Medulla oblongata (tissue), 1 donor: ENCODE measurements around the gene DNAJC25.
"Not testable (repeated sequence)": the region's sequence is repeated elsewhere in the genome, so short reads cannot be mapped to it uniquely, and the experiment has no call there.

ENCODE experiments used
- DNase-seq: peaks from one replicate; pipeline ENCODE4 v3.0.0-alpha.2; 2015; ENCODE audit errors: extremely low spot score

DNAJC25 gene

DNA sequence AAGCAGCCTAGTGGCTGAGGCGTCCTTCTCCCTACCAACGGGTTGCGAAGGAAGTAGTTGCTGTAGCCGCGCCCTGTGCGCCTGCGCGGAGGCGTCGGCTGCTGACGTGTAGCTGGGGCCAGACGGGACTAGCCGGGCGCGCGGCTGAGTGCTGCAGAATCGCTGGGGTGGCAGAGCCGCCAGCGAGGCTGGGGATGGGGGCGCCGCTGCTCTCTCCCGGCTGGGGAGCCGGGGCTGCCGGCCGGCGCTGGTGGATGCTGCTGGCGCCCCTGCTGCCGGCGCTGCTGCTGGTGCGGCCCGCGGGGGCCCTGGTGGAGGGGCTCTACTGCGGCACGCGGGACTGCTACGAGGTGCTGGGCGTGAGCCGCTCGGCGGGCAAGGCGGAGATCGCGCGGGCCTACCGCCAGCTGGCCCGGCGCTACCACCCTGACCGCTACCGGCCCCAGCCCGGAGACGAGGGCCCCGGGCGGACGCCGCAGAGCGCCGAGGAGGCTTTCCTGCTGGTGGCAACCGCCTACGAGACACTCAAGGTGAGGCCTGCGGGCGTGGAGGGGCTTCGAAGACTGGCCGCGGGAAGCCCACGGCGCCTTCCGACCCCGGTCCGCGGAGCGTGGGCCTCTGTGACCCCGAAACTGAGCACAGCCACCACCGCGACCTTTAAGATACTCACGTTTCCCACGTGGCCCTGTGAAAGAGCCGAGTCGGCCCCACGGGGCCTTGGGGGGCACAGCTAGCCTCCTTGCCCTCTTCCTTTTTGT, at the start of gene DNAJC25:
Gene DNAJC25, plus strand, starts transcription at position 121 of the 758 bp plus-strand sequence. Its CDS starts 74 bp downstream, at position 195.
- peak; percentile 98 for DNase-seq

GRCh38 chr9:111582888-111583287, 48.2 kb upstream of the DNAJC25 start:
- DNase-seq, result no peak

DNA sequence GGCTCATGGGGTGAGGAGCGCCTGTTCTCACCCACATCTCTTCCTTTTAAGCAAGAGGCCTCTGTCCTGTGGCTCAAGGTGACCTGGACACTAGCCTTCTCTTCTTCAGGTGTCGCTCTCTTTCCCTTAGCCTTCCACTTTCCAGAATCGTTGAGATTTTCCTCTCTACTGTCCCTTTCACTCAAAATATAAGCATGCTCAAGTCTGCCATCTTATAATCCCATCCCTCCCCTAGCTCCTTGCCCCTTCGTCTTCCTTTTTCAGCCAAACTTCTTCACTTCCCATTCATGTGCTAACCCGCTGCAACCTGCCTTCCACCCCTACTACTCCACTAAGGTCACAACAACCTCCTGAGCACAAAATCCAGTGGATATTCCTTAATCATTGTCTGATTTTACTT, 44.8 kb upstream of the DNAJC25 start:
- no peak for DNase-seq

GRCh38 chr9:111588846-111589245, 42.3 kb upstream of the DNAJC25 start:
- DNase-seq, result no peak

- DNase-seq, result peak; percentile 57
Measured at GRCh38 chr9:111597852-111598732, 33.0 kb upstream of the DNAJC25 start.

DNA sequence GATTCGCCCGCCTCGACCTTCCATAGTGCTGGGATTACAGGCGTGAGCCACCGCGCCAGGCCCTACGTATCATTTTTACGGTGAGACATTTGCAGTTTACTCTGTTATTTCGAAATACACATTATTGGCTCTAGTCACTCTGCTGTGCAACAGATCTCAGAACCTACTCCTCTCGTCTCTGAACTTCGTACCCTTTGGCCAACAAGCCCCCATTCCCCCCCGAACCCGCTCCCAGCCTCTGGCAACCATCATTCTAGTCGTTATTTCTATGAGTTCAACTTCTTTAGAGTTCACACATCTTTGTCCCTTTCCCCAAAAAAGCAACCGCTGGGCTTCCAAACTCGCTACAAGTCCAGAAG, 32.4 kb upstream of the DNAJC25 start:
- DNase-seq, result peak; percentile 6

DNA sequence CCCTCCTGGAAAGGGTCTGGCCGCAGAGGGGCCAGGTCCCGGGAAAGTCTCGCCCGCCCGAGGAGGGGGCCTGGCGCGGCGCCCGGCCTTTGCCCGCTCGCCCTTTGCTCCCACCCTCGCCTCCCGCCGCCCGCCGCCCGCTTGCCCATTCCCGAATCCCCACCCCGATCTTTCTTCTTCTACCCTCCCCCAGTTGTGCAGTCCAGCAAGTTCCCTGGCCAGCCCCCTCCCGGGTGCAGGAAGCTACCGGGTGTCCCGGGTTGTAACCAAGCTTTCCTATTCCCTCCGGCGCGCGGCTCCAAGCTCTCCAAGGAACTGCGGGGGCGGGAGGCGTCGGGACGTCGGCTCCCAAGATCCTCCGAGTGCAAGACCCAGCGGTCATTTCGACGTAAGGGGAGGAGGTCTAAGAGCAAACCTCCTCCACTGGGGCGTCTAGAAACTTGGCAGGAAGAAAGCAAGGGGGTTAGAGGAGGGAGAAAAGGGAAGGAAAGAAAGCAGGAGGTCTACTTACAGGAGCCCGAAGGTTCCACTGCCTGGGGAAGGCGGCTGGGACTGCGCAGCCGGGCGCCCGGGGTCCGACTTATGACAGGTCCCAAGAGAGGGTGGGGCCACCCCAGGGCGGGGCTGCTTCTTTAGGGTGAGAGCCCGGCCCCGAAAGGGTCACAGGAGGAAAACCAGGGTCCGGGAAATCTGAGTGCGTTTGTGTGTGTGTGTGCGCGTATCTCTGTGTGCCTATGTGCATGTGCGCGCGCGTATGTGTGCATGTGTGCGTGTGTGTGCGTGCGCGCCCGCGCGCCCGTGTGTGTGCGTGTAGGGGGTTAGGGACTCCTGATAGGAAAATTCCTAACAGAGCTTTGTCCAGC, 31.8 kb upstream of the DNAJC25 start, which contains the start of gene PTGR1:
Gene PTGR1, minus strand, starts transcription at position 556 of the 863 bp plus-strand sequence. CDS start 2,225 bp downstream, outside the sequence.
- peak; percentile 64 for DNase-seq

- DNase-seq, result no peak
Measured at GRCh38 chr9:111599955-111600343, 31.2 kb upstream of the DNAJC25 start.

- DNase-seq, result no peak
Measured at GRCh38 chr9:111601237-111602018, 29.7 kb upstream of the DNAJC25 start.

DNA sequence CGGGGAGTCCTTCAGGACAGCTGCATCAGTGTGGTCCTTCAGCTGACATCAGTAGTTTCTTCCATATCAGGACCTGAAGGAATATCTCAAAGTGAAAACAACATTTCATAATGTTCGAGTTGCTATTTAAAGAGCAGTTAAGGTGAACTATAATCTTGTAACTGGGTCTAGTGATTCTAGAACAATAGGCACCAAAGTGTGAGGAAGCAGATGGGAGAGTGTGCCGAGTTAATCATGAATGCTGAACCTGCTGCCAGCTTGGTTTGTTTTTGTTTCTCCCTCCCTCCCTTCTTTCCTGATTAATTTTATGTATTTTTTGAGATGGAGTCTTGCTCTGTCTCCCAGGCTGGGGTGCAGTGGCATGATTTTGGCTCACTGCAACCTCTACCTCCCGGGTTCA, 28.1 kb upstream of the DNAJC25 start:
- DNase-seq, result no peak

GRCh38 chr9:111604054-111604615, 27.0 kb upstream of the DNAJC25 start:
- DNase-seq, result no peak

GRCh38 chr9:111605041-111605559, 26.0 kb upstream of the DNAJC25 start:
- DNase-seq, result no peak

DNA sequence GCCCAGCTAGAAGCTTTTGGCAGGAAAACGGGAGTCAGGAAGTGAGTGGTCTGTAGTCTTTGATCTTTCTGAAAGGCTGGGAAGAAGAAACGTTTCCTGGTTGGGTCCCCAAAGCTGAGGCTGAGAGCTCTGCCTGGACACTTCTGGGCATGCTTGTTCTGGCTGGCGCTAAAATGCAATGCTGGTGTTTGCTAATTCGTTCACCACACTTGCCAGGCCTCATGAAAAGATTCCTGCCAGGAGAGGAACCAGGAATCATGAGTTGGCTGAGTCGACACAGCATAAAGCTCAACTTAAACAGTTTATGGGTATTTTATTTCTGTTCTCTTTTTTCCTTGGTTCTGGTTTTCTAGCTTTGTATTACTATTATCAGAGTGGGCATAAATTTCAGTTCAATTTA, 21.0 kb upstream of the DNAJC25 start:
- DNase-seq, result no peak

DNA sequence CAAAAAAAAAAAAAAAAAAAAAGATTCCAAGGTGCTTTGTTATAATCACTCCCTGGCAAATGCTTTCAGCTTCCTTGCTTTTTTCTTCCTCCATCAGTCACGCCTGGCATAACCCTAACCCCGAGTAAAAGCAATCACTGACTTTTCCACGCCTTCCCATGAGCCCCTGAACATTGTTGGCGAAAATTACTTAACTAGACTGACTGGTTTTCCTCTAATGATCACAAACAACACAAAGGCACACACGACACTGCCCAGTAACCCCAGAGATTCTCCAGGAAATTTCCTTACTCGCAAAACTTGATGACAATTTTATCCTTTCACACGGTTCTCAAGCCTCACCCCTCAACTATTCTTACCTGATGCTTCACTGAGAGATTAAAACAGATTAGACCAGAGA, 20.3 kb upstream of the DNAJC25 start:
- no peak for DNase-seq

DNA sequence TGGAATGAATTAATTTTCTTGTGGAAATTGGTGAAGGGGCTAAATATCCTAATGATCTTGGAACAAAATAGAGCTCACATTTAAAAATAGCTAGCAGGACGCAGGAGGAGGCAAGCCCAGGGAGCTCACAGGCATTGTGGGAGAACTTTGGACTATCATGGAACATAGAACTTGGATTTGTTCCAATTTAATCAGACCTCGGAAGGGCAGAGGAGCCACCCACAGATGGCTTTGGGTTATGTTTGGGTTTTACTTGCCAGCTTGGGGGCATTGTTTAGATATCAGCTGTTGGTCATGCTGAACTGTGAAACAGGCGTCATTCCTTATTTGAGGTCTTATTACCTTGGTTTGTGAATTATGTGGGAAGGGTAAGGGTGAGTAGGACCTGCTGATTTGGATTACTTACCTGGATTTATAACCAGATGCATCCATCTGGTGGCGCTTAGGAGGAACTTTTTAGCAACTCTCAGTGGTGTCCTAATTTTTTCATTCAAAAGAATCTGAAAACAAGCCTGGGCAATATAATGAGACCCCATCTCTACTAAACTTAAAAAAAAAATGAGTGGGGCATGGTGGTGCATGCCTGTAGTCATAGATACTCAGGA, 17.6 kb upstream of the DNAJC25 start:
- DNase-seq, result no peak

DNA sequence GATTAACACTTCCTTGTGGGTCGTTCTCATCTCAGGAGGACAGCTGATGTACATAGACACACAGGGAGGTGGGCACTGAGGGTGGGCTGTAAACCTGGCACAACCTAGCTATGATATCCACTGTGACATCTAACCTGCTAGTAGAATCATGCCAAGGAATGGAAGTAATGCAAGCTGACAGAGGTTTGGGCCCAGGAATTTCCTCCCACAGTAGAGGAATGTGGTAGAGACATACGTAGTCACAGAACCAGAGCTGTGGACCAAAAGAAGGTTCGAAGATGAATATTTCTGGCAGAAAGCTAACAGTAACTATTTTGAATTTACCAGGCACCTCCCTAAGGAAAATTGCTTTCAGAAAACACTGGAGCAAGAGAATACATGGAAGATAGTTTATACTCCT, 15.2 kb upstream of the DNAJC25 start:
- no peak for DNase-seq

DNA sequence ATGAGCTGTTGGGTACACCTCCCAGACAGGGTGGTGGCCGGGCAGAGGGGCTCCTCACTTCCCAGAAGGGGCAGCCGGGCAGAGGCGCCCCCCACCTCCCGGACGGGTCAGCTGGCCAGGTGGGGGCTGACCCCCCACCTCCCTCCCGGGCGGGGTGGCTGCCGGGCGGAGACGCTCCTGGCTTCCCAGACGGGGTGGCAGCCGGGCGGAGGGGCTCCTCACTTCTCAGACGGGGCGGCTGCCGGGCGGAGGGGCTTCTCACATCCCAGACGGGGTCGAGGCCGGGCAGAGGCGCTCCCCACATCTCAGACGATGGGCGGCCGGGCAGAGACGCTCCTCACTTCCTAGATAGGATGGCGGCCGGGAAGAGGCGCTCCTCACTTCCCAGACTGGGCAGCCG, 13.8 kb upstream of the DNAJC25 start:
- DNase-seq, result not testable (repeated sequence)

DNA sequence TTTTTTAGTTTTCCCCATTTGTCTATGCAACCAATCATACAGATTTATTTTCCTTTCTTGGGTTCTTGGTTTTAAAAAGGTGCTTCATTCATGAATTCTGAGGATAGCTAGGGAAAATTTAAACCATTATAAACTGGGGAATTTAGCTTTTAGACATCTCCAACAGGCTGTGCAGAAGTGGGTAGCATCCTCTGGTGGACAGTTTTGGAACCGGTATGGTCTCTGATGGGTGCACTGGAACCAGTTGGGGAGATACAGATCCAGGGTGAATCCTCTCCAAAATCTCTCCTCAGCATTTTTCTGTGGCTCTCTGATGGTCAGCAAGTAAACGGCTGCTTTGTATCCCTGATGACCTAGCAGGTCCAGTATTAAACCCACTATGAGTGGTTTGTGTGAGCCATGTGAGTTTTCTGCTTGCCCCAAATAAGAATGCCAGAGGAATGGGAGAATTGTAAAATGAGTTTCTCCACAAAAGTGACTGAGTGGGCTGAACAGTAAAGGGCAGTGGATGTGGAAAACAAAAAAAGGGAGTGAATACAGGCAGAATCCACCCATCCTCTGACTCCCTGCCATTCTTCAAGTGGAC, 9.1 kb upstream of the DNAJC25 start:
- peak; percentile 74 for DNase-seq

GRCh38 chr9:111622626-111623025, 8.5 kb upstream of the DNAJC25 start:
- DNase-seq, result no peak
